Karpas-422 (cell line): ENCODE data around the gene PRSS12. TPM values are rescaled to one million over a fixed set of nuclear protein-coding genes. Genes with fewer than 3 reads are reported as not detected.
"Not testable (repeated sequence)": the region's sequence is repeated elsewhere in the genome, so short reads cannot be mapped to it uniquely, and the experiment has no call there.

Source experiments
- DNase-seq: peaks from one replicate; pipeline ENCODE4 v3.0.0-alpha.2; 2015
- H2AFZ ChIP-seq: fragments of 200-600 bp; sonication (generic); 2 replicates; pipeline ENCODE4 v1.6.1; 2014; ENCODE audit warnings: antibody characterized with exemption, low read length, mixed read lengths
- H3K27ac ChIP-seq: fragments of 200-600 bp; sonication (generic); 2 replicates; pipeline ENCODE4 v1.5.1; 2014; ENCODE audit warnings: mild to moderate bottlenecking, low read length, moderate library complexity
- H3K27me3 ChIP-seq: fragments of 200-600 bp; sonication (generic); 2 replicates; pipeline ENCODE4 v1.6.1; 2014; ENCODE audit warnings: low read length, mixed read lengths
- H3K36me3 ChIP-seq: fragments of 200-600 bp; sonication (generic); 2 replicates; pipeline ENCODE4 v1.6.1; 2014; ENCODE audit warnings: low read length, mixed read lengths; ENCODE audit not compliant: insufficient read depth
- H3K4me1 ChIP-seq: fragments of 200-600 bp; sonication (generic); 2 replicates; pipeline ENCODE4 v1.6.1; 2014; ENCODE audit warnings: mild to moderate bottlenecking, low read length, mixed read lengths
- H3K4me2 ChIP-seq: fragments of 200-600 bp; sonication (generic); 2 replicates; pipeline ENCODE4 v1.6.1; 2014; ENCODE audit warnings: low read length, low read depth, mild to moderate bottlenecking; ENCODE audit not compliant: poor library complexity, severe bottlenecking
- H3K4me3 ChIP-seq: fragments of 200-600 bp; sonication (generic); 2 replicates; pipeline ENCODE4 v1.5.1; 2014; ENCODE audit warnings: mild to moderate bottlenecking, antibody characterized with exemption, low read length, mixed read lengths
- H3K79me2 ChIP-seq: fragments of 200-600 bp; sonication (generic); 2 replicates; pipeline ENCODE4 v1.6.1; 2014; ENCODE audit warnings: mild to moderate bottlenecking, low read length, mixed read lengths
- H3K9ac ChIP-seq: fragments of 200-600 bp; sonication (generic); 2 replicates; pipeline ENCODE4 v1.6.0; 2014; ENCODE audit warnings: low read length
- H3K9me2 ChIP-seq: fragments of 200-600 bp; sonication (generic), shearing (Covaris generic); replicated peaks from 2 replicates; pipeline ENCODE4 v1.6.0; 2014; ENCODE audit warnings: mild to moderate bottlenecking, low read length, moderate library complexity; ENCODE audit not compliant: insufficient read depth
- H3K9me3 ChIP-seq: fragments of 300-700, 200-600 bp; sonication (generic); 2 replicates; pipeline ENCODE4 v1.6.1; 2014; ENCODE audit warnings: low read length, mixed read lengths
- H4K20me1 ChIP-seq: fragments of 200-600 bp; sonication (generic); 2 replicates; pipeline ENCODE4 v1.6.1; 2014; ENCODE audit warnings: mild to moderate bottlenecking, antibody characterized with exemption, low read length, low read depth; ENCODE audit not compliant: insufficient read depth
- total RNA-seq: library from RNA; depleted of rRNA; stranded (reverse); fragments of >200 nt; shearing (Covaris generic); gene quantifications from 2 replicates; pipeline ENCODE4 v1.2.3, GENCODE V29; 2014; ENCODE audit warnings: low replicate concordance

PRSS12 gene
- total RNA-seq, 1 experiment from 2014 or later = not detected

DNA sequence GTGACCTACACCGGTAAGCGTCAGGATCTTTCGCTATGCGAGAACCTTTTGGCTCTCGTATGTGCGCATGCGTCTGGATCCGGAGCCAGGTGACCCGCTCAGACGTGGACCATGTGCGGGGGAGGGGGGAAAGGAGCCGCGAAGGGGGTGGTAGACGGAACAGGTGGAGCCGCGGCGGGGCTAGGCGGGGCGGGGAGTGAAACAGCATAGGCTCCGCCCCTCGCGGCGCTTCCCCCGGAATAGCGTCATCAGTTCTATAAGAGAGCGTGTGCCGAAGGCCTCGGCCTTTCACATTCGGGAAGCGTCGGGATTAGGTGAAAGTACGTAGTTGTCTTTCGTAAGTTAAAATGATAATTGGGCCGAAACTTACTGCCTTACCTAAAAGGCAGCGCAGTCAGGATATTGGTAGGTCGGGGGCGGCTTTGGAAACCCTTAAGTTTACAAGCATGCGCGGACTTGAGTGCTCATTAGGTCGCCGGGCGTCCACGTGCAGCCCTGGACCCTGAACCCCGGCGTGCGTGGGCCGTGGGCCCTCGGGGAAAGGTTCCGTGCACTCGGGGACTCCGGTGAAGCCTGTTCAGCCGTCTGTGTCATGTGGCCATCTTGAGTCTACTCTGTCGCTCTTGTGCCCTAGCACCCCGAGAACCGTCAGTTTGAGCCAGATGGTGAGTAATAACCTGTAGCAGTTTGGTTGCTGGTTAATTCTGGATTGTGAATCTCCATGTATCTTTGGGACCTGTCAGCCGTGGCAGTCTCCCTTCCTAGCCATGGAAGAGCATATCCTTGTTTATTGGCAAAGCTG lies 74.1 kb downstream of the PRSS12 start:
- H3K9me2 ChIP-seq = no peaks in the 10 kb centered on the region
- H2AFZ ChIP-seq = peak overlapping the region; percentile 87
- peak overlapping the region; percentile 80 for H3K4me2 ChIP-seq
- peaks cover 25% of the 10 kb centered on the region for H3K4me1 ChIP-seq
- H3K27ac ChIP-seq = peak overlapping the region; percentile 70
- peaks cover 13% of the 10 kb centered on the region; the same call in 1 of the 2 replicates for H4K20me1 ChIP-seq
- DNase-seq = peak; percentile 99
- H3K9me3 ChIP-seq = no peaks in the 10 kb centered on the region
- H3K9ac ChIP-seq = peak overlapping the region; percentile 97
- peak overlapping the region; percentile 95 for H3K4me3 ChIP-seq
- H3K27me3 ChIP-seq = no peaks in the 10 kb centered on the region
- peaks cover 30% of the 10 kb centered on the region for H3K36me3 ChIP-seq
- peaks cover 7% of the 10 kb centered on the region for H3K79me2 ChIP-seq

DNA sequence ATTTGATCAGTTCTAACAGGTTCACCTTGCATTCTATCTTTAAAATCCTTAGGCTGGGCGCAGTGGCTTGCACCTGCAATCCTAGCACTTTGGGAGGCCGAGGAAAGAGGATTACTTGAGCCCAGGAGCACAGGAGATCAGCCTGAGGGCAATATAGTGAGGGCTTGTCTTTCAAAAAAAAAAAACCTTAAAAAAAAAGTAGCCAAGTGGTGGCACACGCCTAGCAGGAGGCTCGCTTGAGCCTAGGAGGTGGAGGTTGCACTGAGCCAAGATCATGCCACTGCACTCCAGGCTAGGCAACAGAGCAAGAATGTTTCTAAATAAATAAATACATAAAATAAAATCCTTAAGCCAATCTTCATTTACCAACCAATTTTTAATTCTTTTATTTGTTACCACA lies 75.6 kb downstream of the PRSS12 start:
- no peak for DNase-seq
- Histone ChIP-seq H3K36me3 (peaks cover 30% of the 10 kb centered on the region), H3K27ac (no peak overlapping the region), H3K9ac (no peak overlapping the region), H4K20me1 (peaks cover 13% of the 10 kb centered on the region; the same call in 1 of the 2 replicates), H3K9me3 (no peaks in the 10 kb centered on the region), H2AFZ (no peak overlapping the region), H3K4me3 (no peak overlapping the region), H3K4me1 (peaks cover 22% of the 10 kb centered on the region), H3K27me3 (no peaks in the 10 kb centered on the region), H3K4me2 (peak overlapping the region; percentile 80), H3K9me2 (no peaks in the 10 kb centered on the region), H3K79me2 (peaks cover 7% of the 10 kb centered on the region)

DNA sequence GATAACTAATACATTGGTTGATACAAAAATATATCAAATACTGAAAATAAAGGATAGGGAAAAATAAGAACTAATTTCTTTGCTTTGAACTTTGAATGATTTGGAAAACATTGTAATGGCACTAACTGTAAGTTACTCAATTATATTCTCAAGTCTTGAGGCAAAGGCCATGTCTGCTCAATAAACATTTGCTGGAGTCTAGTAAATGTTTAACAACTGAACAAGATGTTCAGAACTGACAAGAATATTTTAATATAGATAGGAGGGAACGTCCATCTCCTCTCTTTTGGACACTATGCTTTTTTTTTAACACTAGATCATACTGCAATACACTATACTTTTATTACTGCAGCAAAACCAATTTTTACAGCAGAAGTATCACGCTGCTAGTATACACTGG lies 76.2 kb downstream of the PRSS12 start:
- H2AFZ ChIP-seq = no peak overlapping the region
- no peaks in the 10 kb centered on the region for H3K27me3 ChIP-seq
- H4K20me1 ChIP-seq = peaks cover 13% of the 10 kb centered on the region; the same call in 1 of the 2 replicates
- no peak for DNase-seq
- peaks cover 26% of the 10 kb centered on the region for H3K36me3 ChIP-seq
- H3K9me3 ChIP-seq = no peaks in the 10 kb centered on the region
- no peak overlapping the region for H3K27ac ChIP-seq
- peaks cover 22% of the 10 kb centered on the region for H3K4me1 ChIP-seq
- H3K4me2 ChIP-seq = no peak overlapping the region
- peaks cover 7% of the 10 kb centered on the region for H3K79me2 ChIP-seq
- H3K9ac ChIP-seq = no peak overlapping the region
- no peaks in the 10 kb centered on the region for H3K9me2 ChIP-seq
- H3K4me3 ChIP-seq = no peak overlapping the region

DNA sequence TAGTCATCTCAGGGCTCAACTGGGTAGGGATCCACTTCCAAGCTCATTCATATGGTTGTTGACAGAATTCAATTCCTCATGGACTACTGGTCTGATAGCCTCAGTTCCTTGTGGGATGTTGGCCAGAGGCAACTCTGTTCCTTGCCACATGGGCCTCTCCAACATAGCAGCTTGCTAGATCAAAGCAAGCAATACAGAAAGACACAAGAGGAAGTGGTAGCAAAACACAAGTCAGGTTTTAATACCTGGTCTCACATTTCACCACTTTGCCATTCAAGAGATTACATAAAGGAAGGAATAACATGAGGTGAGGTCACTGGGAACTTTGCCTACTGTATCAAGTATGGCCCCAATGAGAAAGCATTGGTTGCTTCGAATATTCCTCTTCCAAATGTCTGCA lies 79.2 kb downstream of the PRSS12 start:
- Histone ChIP-seq H3K4me2 (no peak overlapping the region), H3K4me3 (no peak overlapping the region), H3K9ac (no peak overlapping the region), H3K79me2 (peaks cover under 1% of the 10 kb centered on the region), H3K9me2 (no peaks in the 10 kb centered on the region), H3K4me1 (peaks cover 9% of the 10 kb centered on the region), H2AFZ (no peak overlapping the region), H4K20me1 (no peaks in the 10 kb centered on the region), H3K9me3 (no peaks in the 10 kb centered on the region), H3K27ac (no peak overlapping the region), H3K36me3 (no peaks in the 10 kb centered on the region), H3K27me3 (no peaks in the 10 kb centered on the region)
- DNase-seq = no peak

DNA sequence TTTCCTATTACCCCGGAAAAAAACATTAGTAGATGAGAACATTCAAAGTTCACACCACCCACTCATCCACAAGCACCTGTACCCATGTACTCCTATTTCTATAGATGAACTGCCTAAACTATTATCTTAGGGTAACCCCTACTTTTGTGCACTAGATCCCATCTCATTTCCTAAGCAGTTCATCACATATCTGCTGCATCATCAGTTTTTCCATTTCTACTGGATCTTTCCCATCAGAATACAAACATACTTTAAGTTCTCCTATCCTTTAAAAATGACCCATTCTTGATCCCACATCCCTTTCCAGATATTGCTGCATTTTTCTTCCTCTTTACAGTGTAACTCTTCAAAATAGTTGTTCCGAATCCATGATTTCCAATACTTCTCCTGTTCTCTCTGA lies 81.0 kb downstream of the PRSS12 start:
- Histone ChIP-seq H3K4me2 (no peak overlapping the region), H3K9ac (no peak overlapping the region), H3K4me3 (no peak overlapping the region), H3K9me2 (no peaks in the 10 kb centered on the region), H3K36me3 (no peaks in the 10 kb centered on the region), H3K27me3 (no peaks in the 10 kb centered on the region), H3K79me2 (no peaks in the 10 kb centered on the region), H3K4me1 (no peaks in the 10 kb centered on the region), H2AFZ (no peak overlapping the region), H3K27ac (no peak overlapping the region), H4K20me1 (no peaks in the 10 kb centered on the region), H3K9me3 (no peaks in the 10 kb centered on the region)
- no peak for DNase-seq

DNA sequence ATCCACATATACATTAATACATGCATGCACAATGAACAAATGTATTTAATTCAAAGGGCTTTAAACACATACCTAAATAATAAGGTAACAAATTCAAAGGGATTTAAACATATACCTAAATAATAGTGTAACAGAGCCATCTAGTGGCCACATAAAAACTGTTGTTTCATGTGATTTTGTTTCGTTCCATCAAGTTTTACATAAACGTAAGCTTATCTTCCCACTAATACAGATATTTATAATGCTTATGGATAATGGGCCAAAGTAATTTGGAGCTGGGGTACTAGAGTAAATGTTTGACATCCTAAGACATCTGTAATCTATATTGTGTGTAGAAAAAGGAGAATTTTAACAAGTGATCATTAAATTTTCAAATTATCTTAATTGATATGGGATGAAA lies 82.3 kb downstream of the PRSS12 start:
- no peaks in the 10 kb centered on the region for H3K9me3 ChIP-seq
- no peak overlapping the region for H3K4me2 ChIP-seq
- H3K9ac ChIP-seq = no peak overlapping the region
- no peak overlapping the region for H3K4me3 ChIP-seq
- H2AFZ ChIP-seq = no peak overlapping the region
- no peaks in the 10 kb centered on the region for H3K4me1 ChIP-seq
- no peaks in the 10 kb centered on the region for H3K9me2 ChIP-seq
- H3K79me2 ChIP-seq = no peaks in the 10 kb centered on the region
- no peaks in the 10 kb centered on the region for H3K27me3 ChIP-seq
- H3K27ac ChIP-seq = no peak overlapping the region
- no peaks in the 10 kb centered on the region for H3K36me3 ChIP-seq
- DNase-seq = peak; percentile 84
- H4K20me1 ChIP-seq = no peaks in the 10 kb centered on the region

DNA sequence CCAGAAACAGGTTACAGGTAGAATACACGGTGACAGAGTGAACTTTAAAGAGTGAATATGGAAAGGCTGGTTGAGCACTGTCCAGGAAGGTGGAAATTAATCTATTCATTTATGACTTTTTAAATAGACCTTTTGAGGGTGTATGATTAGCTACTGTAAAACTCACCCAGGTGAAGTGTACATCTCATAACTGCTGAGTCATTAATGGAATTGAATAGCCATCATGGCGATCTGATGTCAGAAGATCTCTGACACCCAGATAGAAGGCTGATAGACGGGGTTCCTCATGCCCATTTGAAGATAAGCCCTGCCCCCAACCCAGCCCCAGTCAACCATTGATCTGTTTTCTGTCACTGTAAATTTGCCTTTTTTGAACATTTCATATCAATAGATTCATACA lies 84.0 kb downstream of the PRSS12 start:
- H3K9ac ChIP-seq = no peak overlapping the region
- no peak overlapping the region for H3K4me3 ChIP-seq
- no peaks in the 10 kb centered on the region for H3K9me2 ChIP-seq
- H3K4me1 ChIP-seq = no peaks in the 10 kb centered on the region
- H3K4me2 ChIP-seq = no peak overlapping the region
- H4K20me1 ChIP-seq = no peaks in the 10 kb centered on the region
- no peak for DNase-seq
- no peak overlapping the region for H2AFZ ChIP-seq
- no peaks in the 10 kb centered on the region for H3K79me2 ChIP-seq
- H3K9me3 ChIP-seq = no peaks in the 10 kb centered on the region
- no peaks in the 10 kb centered on the region for H3K27me3 ChIP-seq
- no peak overlapping the region for H3K27ac ChIP-seq
- H3K36me3 ChIP-seq = no peaks in the 10 kb centered on the region

DNA sequence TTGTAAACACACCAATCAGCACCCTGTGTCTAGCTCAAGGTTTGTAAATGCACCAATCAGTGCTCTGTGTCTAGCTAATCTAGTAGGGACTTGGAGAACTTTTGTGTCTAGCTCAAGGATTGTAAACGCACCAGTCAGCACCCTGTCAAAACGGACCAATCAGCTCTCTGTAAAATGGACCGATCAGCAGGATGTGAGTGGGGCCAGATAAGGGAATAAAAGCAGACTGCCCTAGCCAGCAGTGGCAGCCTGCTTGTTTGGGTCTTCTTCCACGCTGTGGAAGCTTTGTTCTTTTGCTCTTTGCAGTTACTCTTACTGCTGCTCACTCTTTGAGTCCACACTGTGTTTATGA lies 86.7 kb downstream of the PRSS12 start:
- not testable (repeated sequence) for H3K4me2 ChIP-seq, H3K27me3 ChIP-seq, DNase-seq, H3K27ac ChIP-seq, H3K79me2 ChIP-seq, H3K9me3 ChIP-seq, H3K9ac ChIP-seq, H3K36me3 ChIP-seq, H3K4me1 ChIP-seq, H3K9me2 ChIP-seq, H4K20me1 ChIP-seq, H2AFZ ChIP-seq, H3K4me3 ChIP-seq
